Activated CD8-positive, alpha-beta T cell treated with anti-CD3 and anti-CD28 coated beads for 36 hours (primary cell): ENCODE measurements around the gene MS4A15. TPM values are rescaled to one million over a fixed set of nuclear protein-coding genes. Genes with fewer than 3 reads are reported as not detected.

Source experiments
- ATAC-seq: fragments of 200-7000 bp; cut with Tn5 transposase; one replicate; pipeline ENCODE4 v1.10.0; 2021; ENCODE audit warnings: mild to moderate bottlenecking, moderate library complexity
- CTCF ChIA-PET: fragments of 350-600 bp; sonication (Branson Sonifier 250); formaldehyde crosslinking; loops from one replicate; lab custom pipeline; 2021; ENCODE audit warnings: antibody characterized with exemption; lab: Charles Lee
- POLR2A ChIA-PET: fragments of 350-600 bp; sonication (Branson Sonifier 250); formaldehyde crosslinking; loops from one replicate; lab custom pipeline; 2021; ENCODE audit warnings: antibody characterized with exemption; lab: Charles Lee
- DNase-seq: peaks from one replicate; pipeline ENCODE4 v3.0.0-alpha.2; 2020
- H3K27ac Mint-ChIP-seq: one replicate; pipeline ENCODE4 v1.8.0; 2021; ENCODE audit warnings: mild to moderate bottlenecking, mixed read lengths
- H3K27me3 Mint-ChIP-seq: one replicate; pipeline ENCODE4 v1.8.0; 2021; ENCODE audit warnings: mixed read lengths
- H3K36me3 Mint-ChIP-seq: one replicate; pipeline ENCODE4 v1.8.0; 2021; ENCODE audit warnings: low read depth, mixed read lengths
- H3K4me1 Mint-ChIP-seq: one replicate; pipeline ENCODE4 v1.8.0; 2021; ENCODE audit warnings: low read depth, mixed read lengths
- H3K4me3 Mint-ChIP-seq: one replicate; pipeline ENCODE4 v1.8.0; 2021; ENCODE audit warnings: mild to moderate bottlenecking, moderate library complexity, mixed read lengths
- H3K9me3 Mint-ChIP-seq: one replicate; pipeline ENCODE4 v1.8.0; 2021; ENCODE audit warnings: mixed read lengths
- CTCF ChIP-seq: fragments of 200-600 bp; IDR thresholded peaks from one replicate; pipeline ENCODE4 v1.8.0; 2022; ENCODE audit warnings: antibody characterized with exemption, mild to moderate bottlenecking
- intact Hi-C: fragments of 100-400 bp; cut with micrococcal nuclease; formaldehyde crosslinking; loops from one replicate; pipeline ENCODE4 v1.10.0; 2022
- total RNA-seq, 2 experiments: library from RNA; stranded (reverse); gene quantifications; one replicate each; pipeline ENCODE4 v1.2.3, GENCODE V29; 2021

The MS4A15 gene
- total RNA-seq, 2 experiments from 2014 or later, result not detected

DNA sequence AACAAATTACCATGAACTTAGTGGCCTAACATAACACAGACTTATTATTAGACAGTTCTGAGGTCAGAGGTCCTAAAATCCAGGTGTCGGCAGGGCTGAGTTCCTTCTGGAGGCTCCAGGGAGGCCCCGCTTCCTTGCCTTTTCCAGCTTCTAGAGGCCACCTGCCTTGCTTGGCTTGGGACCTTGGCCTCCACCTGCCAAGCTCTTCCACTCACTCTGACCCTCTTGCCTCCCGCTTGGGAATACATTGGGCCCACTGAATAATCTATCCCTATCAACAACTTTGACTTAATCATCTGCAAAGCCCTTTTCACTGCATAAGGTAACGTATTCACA, 25.3 kb downstream of the MS4A15 start:
- Mint-ChIP-seq H3K36me3 (no peaks in the 10 kb centered on the region), H3K27ac (no peak overlapping the region), H3K4me3 (no peak overlapping the region), H3K4me1 (no peaks in the 10 kb centered on the region), H3K27me3 (no peaks in the 10 kb centered on the region), H3K9me3 (no peaks in the 10 kb centered on the region)
- ATAC-seq, result no peak
- DNase-seq, result no peak
- ChIA-PET CTCF (interaction anchor here (1.2 to 11.7 kb wide), 2 partner anchors 17 to 49 kb away, joined by 5 to 116 read pairs; no protein-coding TSS in a partner anchor), POLR2A (interaction anchor here (1.1 kb wide), 1 partner anchor 13 kb away, joined by 4 read pairs; no protein-coding TSS in a partner anchor)
- TF ChIP-seq CTCF, result no peak
- intact Hi-C loops, result no loop called here

DNA sequence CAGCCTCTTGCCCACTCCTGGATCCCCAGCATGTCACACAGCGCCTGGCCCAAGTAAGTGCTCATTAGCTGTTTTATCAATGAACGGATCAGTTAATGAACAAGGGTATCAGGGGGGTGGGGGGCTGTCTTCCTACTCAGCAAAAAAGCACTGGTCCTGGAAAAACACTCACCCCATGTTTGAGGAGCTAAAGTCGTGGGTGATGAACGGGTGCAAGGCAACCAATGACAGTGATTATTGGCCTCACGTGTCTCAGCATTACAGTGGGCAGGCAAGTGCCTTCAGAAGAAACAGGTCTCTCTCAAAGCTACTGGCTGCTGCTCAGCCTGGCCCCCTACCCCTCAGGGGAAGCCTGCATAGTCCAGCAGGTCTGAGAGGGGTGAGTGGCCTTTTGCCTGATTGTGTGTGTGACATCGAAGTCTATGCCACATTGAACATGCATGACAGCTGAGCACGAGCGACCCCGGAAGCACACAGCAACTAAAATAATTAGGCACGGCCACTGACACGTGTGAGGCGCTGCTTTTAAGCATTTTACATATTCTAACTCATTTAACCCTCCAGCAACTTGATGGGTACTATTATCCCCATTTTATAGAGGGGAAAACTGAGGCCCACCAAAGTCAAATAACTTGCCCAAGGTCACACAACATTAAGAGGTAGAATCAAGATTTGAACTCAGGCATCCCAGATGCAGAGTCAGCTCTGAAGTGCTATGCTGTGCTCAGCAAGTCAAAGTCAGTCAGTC, 25.9 kb downstream of the MS4A15 start:
- CTCF ChIA-PET, result interaction anchor here (1.2 to 11.7 kb wide), 2 partner anchors 18 to 49 kb away, joined by 5 to 116 read pairs; no protein-coding TSS in a partner anchor
- no peak overlapping the region for H3K27ac Mint-ChIP-seq
- H3K36me3 Mint-ChIP-seq, result no peaks in the 10 kb centered on the region
- POLR2A ChIA-PET, result interaction anchor here (1.1 kb wide), 1 partner anchor 14 kb away, joined by 4 read pairs; no protein-coding TSS in a partner anchor
- ATAC-seq, result no peak
- intact Hi-C loops, result no loop called here
- TF ChIP-seq CTCF, result no peak
- H3K4me3 Mint-ChIP-seq, result no peak overlapping the region
- no peaks in the 10 kb centered on the region for H3K9me3 Mint-ChIP-seq
- H3K27me3 Mint-ChIP-seq, result no peaks in the 10 kb centered on the region
- DNase-seq, result no peak
- no peaks in the 10 kb centered on the region for H3K4me1 Mint-ChIP-seq

GRCh38 chr11:60783141-60783484, 26.4 kb downstream of the MS4A15 start:
- CTCF ChIA-PET, result interaction anchor here (1.2 kb wide), 1 partner anchor 48 kb away, joined by 5 read pairs; no protein-coding TSS in a partner anchor
- intact Hi-C loops, result no loop called here
- no peaks in the 10 kb centered on the region for H3K4me1 Mint-ChIP-seq
- TF ChIP-seq CTCF, result no peak
- H3K27me3 Mint-ChIP-seq, result no peaks in the 10 kb centered on the region
- no peaks in the 10 kb centered on the region for H3K9me3 Mint-ChIP-seq
- no peak overlapping the region for H3K4me3 Mint-ChIP-seq
- no peak for DNase-seq
- H3K27ac Mint-ChIP-seq, result no peak overlapping the region
- no peak for ATAC-seq
- H3K36me3 Mint-ChIP-seq, result no peaks in the 10 kb centered on the region
- POLR2A ChIA-PET, result interaction anchor here (1.1 kb wide), 1 partner anchor 15 kb away, joined by 4 read pairs; no protein-coding TSS in a partner anchor

DNA sequence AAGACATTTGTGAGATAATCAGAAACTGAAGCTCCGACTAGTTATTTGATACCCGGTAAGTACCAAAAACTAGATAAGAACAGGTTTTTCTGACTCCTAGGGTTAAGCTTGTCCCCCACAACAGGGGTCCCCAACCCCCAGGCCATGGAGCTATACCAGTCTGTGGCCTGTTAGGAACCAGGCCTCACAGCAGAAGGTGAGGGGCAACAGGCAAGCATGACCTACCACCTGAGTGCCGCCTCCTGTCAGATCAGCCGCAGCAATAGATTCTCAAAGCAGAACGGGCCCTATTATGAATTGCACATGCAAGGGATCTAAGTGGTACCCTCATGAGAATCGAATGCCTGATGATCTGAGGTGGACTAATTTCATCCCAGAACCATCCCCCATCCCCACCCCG, 27.2 kb downstream of the MS4A15 start:
- Mint-ChIP-seq H3K4me1 (no peaks in the 10 kb centered on the region), H3K27ac (no peak overlapping the region), H3K4me3 (no peak overlapping the region), H3K27me3 (no peaks in the 10 kb centered on the region), H3K36me3 (no peaks in the 10 kb centered on the region), H3K9me3 (no peaks in the 10 kb centered on the region)
- ATAC-seq (no peak), DNase-seq (no peak)
- CTCF ChIA-PET, result interaction anchor here (1.0 to 2.1 kb wide), 3 partner anchors 8 to 115 kb away, joined by 3 to 19 read pairs (median 3); no protein-coding TSS in a partner anchor
- TF ChIP-seq CTCF, result no peak
- POLR2A ChIA-PET, result no interaction called here
- intact Hi-C loops, result no loop called here

- ChIA-PET CTCF (interaction anchor here (2.1 kb wide), 1 partner anchor 10 kb away, joined by 19 read pairs; no protein-coding TSS in a partner anchor), POLR2A (no interaction called here)
- Mint-ChIP-seq H3K27me3 (no peaks in the 10 kb centered on the region), H3K4me3 (no peak within 1 kb of the TSS), H3K9me3 (no peaks in the 10 kb centered on the region), H3K36me3 (no peaks in the 10 kb centered on the region), H3K4me1 (no peaks in the 10 kb centered on the region), H3K27ac (no peak within 1 kb of the TSS)
- intact Hi-C loops, result no loop called here
- TF ChIP-seq CTCF, result no peak
- DNase-seq, result no peak
- no peak for ATAC-seq
Measured at GRCh38 chr11:60785136-60785535, 28.5 kb downstream of the MS4A15 start, which contains the start of gene MS4A10. Gene MS4A10 (plus strand): TSS chr11:60785333. CDS start chr11:60790336, 5,003 bp downstream.
